H9 (cell line): ENCODE results near the gene NSA2. TPM values are rescaled to one million over a fixed set of nuclear protein-coding genes. Genes with fewer than 3 reads are reported as not detected.

Source experiments
- DNase-seq: peaks from one replicate; pipeline ENCODE4 v3.0.0-alpha.2; 2017
- H2AFZ ChIP-seq: one replicate; pipeline ENCODE4 v1.6.1; 2013; ENCODE audit warnings: mild to moderate bottlenecking, low read length, control low read depth, moderate library complexity
- H2AK5ac ChIP-seq: 2 replicates; pipeline ENCODE4 v1.6.1; 2013; ENCODE audit warnings: low read length, control low read depth, mixed read lengths; ENCODE audit not compliant: insufficient read length
- H2BK120ac ChIP-seq: one replicate; pipeline ENCODE4 v1.6.1; 2013; ENCODE audit warnings: low read depth, mild to moderate bottlenecking, low read length, control low read depth, inconsistent platforms; ENCODE audit not compliant: poor library complexity, severe bottlenecking
- H2BK12ac ChIP-seq: 2 replicates; pipeline ENCODE4 v1.6.1; 2013; ENCODE audit warnings: low read length, control low read depth, mixed read lengths, low read depth; ENCODE audit not compliant: insufficient read length
- H2BK15ac ChIP-seq: 2 replicates; pipeline ENCODE4 v1.6.1; 2013; ENCODE audit warnings: low read depth, low read length, control low read depth
- H2BK20ac ChIP-seq: one replicate; pipeline ENCODE4 v1.6.1; 2013; ENCODE audit warnings: low read depth, mild to moderate bottlenecking, low read length, control low read depth, inconsistent platforms; ENCODE audit not compliant: poor library complexity, severe bottlenecking
- H2BK5ac ChIP-seq: 2 replicates; pipeline ENCODE4 v1.6.1; 2013; ENCODE audit warnings: low read length, control low read depth, mixed read lengths; ENCODE audit not compliant: insufficient read length
- H3K14ac ChIP-seq: 2 replicates; pipeline ENCODE4 v1.6.1; 2013; ENCODE audit warnings: low read length, control low read depth; ENCODE audit not compliant: insufficient read depth
- H3K18ac ChIP-seq: 2 replicates; pipeline ENCODE4 v1.6.1; 2013; ENCODE audit warnings: low read depth, mild to moderate bottlenecking, mixed read lengths, low read length, control low read depth; ENCODE audit not compliant: insufficient read length
- H3K23ac ChIP-seq: 2 replicates; pipeline ENCODE4 v1.6.1; 2013; ENCODE audit warnings: low read length, control low read depth, mixed read lengths, low read depth; ENCODE audit not compliant: insufficient read length
- H3K23me2 ChIP-seq: 2 replicates; pipeline ENCODE4 v1.6.1; 2013; ENCODE audit warnings: low read depth, mild to moderate bottlenecking, mixed read lengths, low read length, control low read depth; ENCODE audit not compliant: insufficient read length, poor library complexity, severe bottlenecking
- H3K27ac ChIP-seq: 2 replicates; pipeline ENCODE4 v1.5.1; 2013; ENCODE audit warnings: low read length, control low read depth, mixed read lengths, low read depth; ENCODE audit not compliant: insufficient read length
- H3K27me3 ChIP-seq: 2 replicates; pipeline ENCODE4 v1.6.1; 2013; ENCODE audit warnings: low read length, control low read depth, inconsistent platforms; ENCODE audit not compliant: insufficient read depth
- H3K4ac ChIP-seq: 2 replicates; pipeline ENCODE4 v1.6.1; 2013; ENCODE audit warnings: low read depth, mild to moderate bottlenecking, control low read depth, inconsistent platforms, low read length, moderate library complexity
- H3K4me1 ChIP-seq: 2 replicates; pipeline ENCODE4 v1.6.1; 2013; ENCODE audit warnings: low read length, control low read depth, inconsistent platforms; ENCODE audit not compliant: insufficient read depth
- H3K4me2 ChIP-seq: 2 replicates; pipeline ENCODE4 v1.6.1; 2013; ENCODE audit warnings: low read length, control low read depth, mixed read lengths; ENCODE audit not compliant: insufficient read length, insufficient read depth
- H3K56ac ChIP-seq: 2 replicates; pipeline ENCODE4 v1.6.1; 2013; ENCODE audit warnings: low read depth, mild to moderate bottlenecking, mixed read lengths, low read length, control low read depth; ENCODE audit not compliant: insufficient read length
- H3K79me1 ChIP-seq: 2 replicates; pipeline ENCODE4 v1.6.1; 2013; ENCODE audit warnings: low read depth, mild to moderate bottlenecking, moderate library complexity, low read length, control low read depth, inconsistent platforms; ENCODE audit not compliant: insufficient read depth, poor library complexity, severe bottlenecking
- H3K79me2 ChIP-seq: 2 replicates; pipeline ENCODE4 v1.6.1; 2013; ENCODE audit warnings: low read length, control low read depth, inconsistent platforms; ENCODE audit not compliant: insufficient read depth
- H3K9ac ChIP-seq: 2 replicates; pipeline ENCODE4 v1.6.1; 2013; ENCODE audit warnings: low read length, control low read depth, mixed read lengths; ENCODE audit not compliant: insufficient read length; ENCODE audit errors: extremely low read depth
- H3K9me3 ChIP-seq: one replicate; pipeline ENCODE4 v1.6.1; 2013; ENCODE audit warnings: low read depth, low read length, inconsistent platforms; ENCODE audit not compliant: control insufficient read depth
- H3T11ph ChIP-seq: one replicate; pipeline ENCODE4 v1.6.1; 2013; ENCODE audit warnings: mild to moderate bottlenecking, low read length, control low read depth, inconsistent platforms
- H4K20me1 ChIP-seq: one replicate; pipeline ENCODE4 v1.6.1; 2013; ENCODE audit not compliant: control insufficient read depth, insufficient read length, insufficient read depth
- H4K5ac ChIP-seq: 2 replicates; pipeline ENCODE4 v1.6.1; 2013; ENCODE audit warnings: low read depth, mild to moderate bottlenecking, mixed read lengths, low read length, control low read depth; ENCODE audit not compliant: insufficient read length
- H4K8ac ChIP-seq: replicated peaks from 2 replicates; pipeline ENCODE4 v1.6.1; 2013; ENCODE audit warnings: low read length, control low read depth, mixed read lengths, low read depth; ENCODE audit not compliant: insufficient read length
- H4K91ac ChIP-seq: 2 replicates; pipeline ENCODE4 v1.6.1; 2013; ENCODE audit warnings: low read depth, mild to moderate bottlenecking, moderate library complexity, mixed read lengths, low read length, control low read depth; ENCODE audit not compliant: insufficient read length
- H3K27ac Mint-ChIP-seq, 3 experiments: 2 replicates in 2 of 3; 3 replicates in 1 of 3; pipeline ENCODE4 v1.8.0; 2020 to 2021; ENCODE audit warnings: mixed read lengths in 3 of 3, mild to moderate bottlenecking in 1 of 3, moderate library complexity in 1 of 3
- H3K27me3 Mint-ChIP-seq: 2 replicates; pipeline ENCODE4 v1.8.0; 2021; ENCODE audit warnings: low read depth, mild to moderate bottlenecking, moderate library complexity, mixed read lengths
- H3K36me3 Mint-ChIP-seq, 3 experiments: 2 replicates in 2 of 3; 3 replicates in 1 of 3; pipeline ENCODE4 v1.8.0; 2020 to 2021; ENCODE audit warnings: low read depth in 3 of 3, mixed read lengths in 3 of 3; ENCODE audit not compliant: insufficient read depth in 1 of 3
- H3K4me1 Mint-ChIP-seq, 2 experiments: 2 replicates each; pipeline ENCODE4 v1.8.0; 2020; ENCODE audit warnings: mixed read lengths in 2 of 2
- H3K4me3 Mint-ChIP-seq, 2 experiments: 2 replicates in 1 of 2; 3 replicates in 1 of 2; pipeline ENCODE4 v1.8.0; 2020 to 2021; ENCODE audit warnings: mild to moderate bottlenecking in 2 of 2, mixed read lengths in 2 of 2, moderate library complexity in 1 of 2
- H3K9me3 Mint-ChIP-seq, 2 experiments: 2 replicates in 1 of 2; 3 replicates in 1 of 2; pipeline ENCODE4 v1.8.0; 2020; ENCODE audit warnings: mild to moderate bottlenecking in 2 of 2, mixed read lengths in 2 of 2, moderate library complexity in 1 of 2
- CTCF ChIP-seq: fragments of 200-600 bp; sonication (generic); conservative IDR thresholded peaks from 3 replicates; pipeline ENCODE4 v1.8.0; 2021; ENCODE audit warnings: antibody characterized with exemption, mild to moderate bottlenecking
- WGBS: extraction: QIAGEN DNeasy Blood & Tissue Kit; methylation state at CpG from one replicate; pipeline ENCODE4 v1.1.7; 2013; ENCODE audit warnings: missing lambda C conversion rate, low lambda C conversion rate, mixed read lengths; ENCODE audit not compliant: insufficient read length; ENCODE audit errors: extremely low coverage; 5-methylcytosine and 5-hydroxymethylcytosine counted together
- total RNA-seq: library from RNA; stranded (reverse); gene quantifications from 2 replicates; pipeline ENCODE4 v1.2.1, GENCODE V29; 2021

Gene NSA2
- total RNA-seq, 1 experiment from 2014 or later: 72.0 TPM

DNA sequence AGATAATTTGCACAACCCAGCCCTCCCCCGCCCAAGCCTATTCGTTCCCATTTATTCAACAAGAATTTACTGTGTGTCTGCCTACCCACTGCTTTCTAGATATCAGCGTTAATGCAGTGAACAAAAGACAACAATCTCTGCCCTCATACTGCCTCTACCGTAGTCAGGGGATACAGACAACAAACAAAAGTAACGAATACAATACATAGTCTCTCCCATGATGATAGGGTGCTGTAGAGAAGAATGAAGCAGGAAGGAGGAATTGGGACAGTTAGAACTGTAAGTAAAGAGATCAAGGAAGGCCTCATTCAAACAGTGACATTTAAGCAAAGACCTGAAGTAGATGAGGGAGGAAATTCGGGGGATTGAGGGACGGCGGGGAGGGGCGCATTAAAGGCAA, 1.8 kb upstream of the NSA2 start:
- H3K9me3 ChIP-seq: no peaks in the 10 kb centered on the region
- no peak overlapping the region for H2AK5ac ChIP-seq
- Mint-ChIP-seq H3K27ac (peak overlapping the region in 2 of 3 experiments; percentile 15 to 22; a peak in 4 of 7 replicates), H3K27me3 (no peaks in the 10 kb centered on the region), H3K9me3 (no peaks in the 10 kb centered on the region), H3K4me1 (peaks cover 10 to 15% of the 10 kb centered on the region in 2 experiments), H3K36me3 (peaks cover 15 to 32% (median 20%) of the 10 kb centered on the region in 3 experiments), H3K4me3 (peak overlapping the region; percentile 99 to 100)
- H2AFZ ChIP-seq: no peak overlapping the region
- H4K8ac ChIP-seq: no peak overlapping the region
- no peak overlapping the region for H2BK20ac ChIP-seq
- no peaks in the 10 kb centered on the region for H3K4me1 ChIP-seq
- no peak for DNase-seq
- H3K9ac ChIP-seq: no peak overlapping the region
- H3K27ac ChIP-seq: no peak overlapping the region
- H3K23ac ChIP-seq: no peak overlapping the region
- no peak overlapping the region for H3K4ac ChIP-seq
- H3K18ac ChIP-seq: no peak overlapping the region
- peaks cover 7% of the 10 kb centered on the region for H3K79me1 ChIP-seq
- H2BK120ac ChIP-seq: no peak overlapping the region
- H2BK12ac ChIP-seq: no peak overlapping the region
- no peak overlapping the region for H2BK5ac ChIP-seq
- no peaks in the 10 kb centered on the region for H3K27me3 ChIP-seq
- H3K23me2 ChIP-seq: peaks cover 3% of the 10 kb centered on the region
- H3K56ac ChIP-seq: no peak overlapping the region
- no peak overlapping the region for H3K14ac ChIP-seq
- no peaks in the 10 kb centered on the region for H4K20me1 ChIP-seq
- H3K79me2 ChIP-seq: peaks cover 15% of the 10 kb centered on the region; the same call in 1 of the 2 replicates
- no peak overlapping the region for H4K5ac ChIP-seq
- no peak for TF ChIP-seq CTCF
- no peak overlapping the region for H3K4me2 ChIP-seq
- H3T11ph ChIP-seq: no peak overlapping the region
- no peak overlapping the region for H2BK15ac ChIP-seq
- H4K91ac ChIP-seq: no peak overlapping the region
- WGBS: no CpG with 5 or more reads among the region's 9 CpGs
